GM18520 (cell line): Measurements from ENCODE around the gene C17orf50.

Source experiments
- ATAC-seq: cut with Tn5 transposase; IDR thresholded peaks from one replicate; pipeline ENCODE4 v1.9.1; 2021; ENCODE audit not compliant: unreplicated experiment

C17orf50 gene

GRCh38 chr17:35760587-35760986 is at the start of gene C17orf50:
C17orf50 (plus strand) TSS chr17:35760887; CDS start chr17:35760942, 55 bp downstream.
- no peak for ATAC-seq

DNA sequence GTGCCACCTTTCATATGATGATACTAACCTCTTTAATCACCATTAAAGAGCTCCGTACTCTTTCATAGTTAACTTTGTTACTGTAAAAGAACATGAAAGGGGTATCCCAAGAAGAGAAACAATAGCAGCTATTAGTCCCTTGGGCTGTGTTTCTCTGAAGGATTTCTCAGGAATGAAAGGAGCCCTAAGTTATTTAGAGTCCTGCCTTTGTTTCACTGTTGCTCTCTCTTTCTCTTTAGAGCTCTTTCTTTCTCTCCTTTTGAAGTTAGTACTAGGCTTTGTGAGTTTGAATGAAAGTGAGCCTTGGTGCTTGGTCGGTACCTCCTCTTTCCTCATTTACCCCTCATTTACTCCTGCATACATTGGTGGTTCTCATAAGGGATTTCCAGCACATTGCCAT is 49.7 kb upstream of the C17orf50 start:
- ATAC-seq: no peak

DNA sequence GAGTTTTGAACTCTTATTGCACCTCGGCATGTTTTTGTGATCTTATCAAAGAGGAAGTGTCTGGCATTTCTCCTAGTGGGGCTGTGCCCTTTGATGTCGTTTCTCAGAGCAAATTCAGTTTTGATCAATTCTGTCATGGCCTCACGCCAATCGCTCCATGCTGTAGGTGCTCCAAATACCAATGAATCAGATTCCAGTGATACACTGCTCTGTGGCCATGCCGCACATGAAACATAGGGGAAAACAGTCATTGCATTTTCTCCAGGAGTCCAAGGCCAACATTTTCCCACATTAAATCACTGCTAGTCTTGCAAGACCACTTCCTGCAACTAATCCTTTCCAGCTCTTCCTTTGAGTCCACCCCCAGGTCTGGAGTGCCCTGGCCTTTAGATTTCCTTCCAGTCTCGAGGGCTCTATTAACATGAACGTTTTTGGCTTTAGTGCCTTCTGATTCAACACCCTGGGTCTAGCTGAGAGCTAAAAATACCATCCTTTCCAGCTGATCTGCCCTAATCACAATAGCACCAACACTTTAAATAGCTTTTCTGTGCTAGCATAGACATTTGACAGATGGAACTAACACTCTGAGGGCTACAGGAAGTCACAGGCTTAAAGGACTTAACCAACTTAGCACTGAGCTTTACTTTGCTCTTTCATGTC is 47.5 kb upstream of the C17orf50 start:
- ATAC-seq: no peak

DNA sequence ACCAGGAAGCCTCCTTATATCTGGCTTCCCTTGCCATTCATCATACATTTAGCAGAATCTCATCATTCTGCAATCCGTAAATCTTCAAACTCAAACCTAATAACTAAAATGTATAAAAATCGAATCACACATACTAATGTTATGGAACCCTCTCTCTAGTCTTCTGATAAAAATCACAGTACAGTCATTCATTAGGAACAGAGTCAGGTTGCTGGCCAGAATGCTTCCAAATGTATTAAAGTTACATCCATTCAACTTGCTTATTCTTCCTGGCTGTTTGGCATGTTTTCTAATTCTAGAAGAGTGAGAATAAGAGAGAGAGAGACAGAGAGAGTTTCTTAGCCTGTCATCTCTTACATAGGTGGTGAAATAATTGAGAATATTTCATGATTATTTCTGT is 45.7 kb upstream of the C17orf50 start:
- ATAC-seq: no peak

- no peak for ATAC-seq
These were observed 45.3 kb upstream of the C17orf50 start for GRCh38 chr17:35715416-35715815.

DNA sequence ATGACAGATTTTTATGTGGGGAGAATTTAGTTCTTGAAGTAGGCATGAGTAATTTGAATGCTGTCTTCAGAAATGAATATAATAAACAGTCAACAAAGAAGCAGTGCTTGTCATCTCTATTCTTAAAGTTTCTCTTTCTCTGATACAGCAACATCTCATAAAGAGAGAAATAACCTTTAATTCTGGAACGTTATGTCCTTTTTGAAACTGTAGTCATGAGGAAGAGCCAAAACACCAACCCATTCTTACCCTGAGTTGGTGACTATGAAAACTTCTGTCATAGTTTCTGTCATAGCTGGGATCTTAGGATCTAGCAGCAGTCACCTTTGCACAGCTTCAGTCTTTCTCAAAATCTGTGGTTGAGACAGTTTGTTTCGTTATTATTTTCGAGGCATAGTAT is 44.5 kb upstream of the C17orf50 start:
- no peak for ATAC-seq

DNA sequence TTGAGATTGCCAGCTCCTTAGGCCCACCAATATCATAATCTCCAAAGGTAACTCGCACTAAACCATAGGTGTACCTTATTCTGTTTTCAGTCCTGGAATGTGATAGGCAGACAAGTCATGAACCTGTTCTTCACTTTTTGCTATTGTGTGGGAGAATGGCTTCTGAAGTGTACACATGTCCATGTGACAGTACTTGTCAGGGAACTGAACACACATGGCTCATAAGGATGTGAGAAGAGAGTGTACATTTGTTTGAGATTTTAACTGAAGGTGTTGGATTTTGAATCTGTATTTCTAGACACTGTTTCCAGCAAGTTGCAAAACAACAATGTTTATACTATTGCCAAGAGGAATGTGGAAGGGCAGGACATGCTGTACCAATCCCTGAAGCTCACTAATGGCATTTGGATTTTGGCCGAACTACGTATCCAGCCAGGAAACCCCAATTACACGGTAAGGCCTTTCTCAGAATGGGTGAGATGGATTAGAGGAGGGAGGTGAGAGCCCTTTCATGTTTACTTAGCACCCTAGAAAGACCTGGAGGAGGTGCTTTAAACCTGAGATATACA is 43.7 kb upstream of the C17orf50 start:
- no peak for ATAC-seq

DNA sequence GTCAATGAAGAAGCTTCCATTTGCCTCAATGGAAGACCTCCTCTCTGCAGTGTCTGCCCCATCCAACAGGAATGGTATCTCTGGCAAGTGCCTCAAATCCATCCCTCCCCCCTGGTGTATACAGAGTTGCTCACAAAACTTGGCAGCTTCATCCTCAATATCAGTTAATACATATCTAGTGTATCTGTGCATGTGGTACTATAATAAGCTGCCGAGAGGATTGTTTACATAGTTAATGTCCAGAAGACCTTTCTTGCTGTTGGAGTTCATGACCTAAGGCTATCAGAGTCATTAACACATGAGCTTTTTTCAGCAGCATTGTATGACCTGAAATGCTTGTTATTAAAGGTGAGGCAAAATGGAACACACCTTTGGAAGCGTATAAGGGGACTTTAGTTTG is 43.2 kb upstream of the C17orf50 start:
- ATAC-seq: no peak

DNA sequence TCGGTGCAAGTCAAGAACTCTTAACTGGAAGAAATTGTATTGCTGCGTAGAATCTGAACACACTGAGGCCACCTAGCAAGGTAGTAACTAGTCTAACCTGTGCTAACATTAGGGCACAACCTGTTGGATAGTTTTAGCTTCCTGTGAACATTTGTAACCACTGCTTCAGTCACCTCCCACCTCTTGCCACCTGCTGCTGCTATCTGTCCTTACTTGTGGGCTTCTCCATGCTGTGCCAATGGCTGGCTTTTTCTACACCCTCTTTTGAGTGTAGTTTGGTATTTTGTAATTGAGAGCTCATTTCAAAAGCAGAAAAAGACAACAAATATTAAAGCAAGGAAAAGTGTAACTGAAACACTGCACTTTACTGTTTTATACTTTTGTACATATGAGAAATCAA is 37.0 kb upstream of the C17orf50 start:
- ATAC-seq: no peak

- ATAC-seq: no peak
These were observed 35.6 kb upstream of the C17orf50 start for GRCh38 chr17:35725058-35725457.

DNA sequence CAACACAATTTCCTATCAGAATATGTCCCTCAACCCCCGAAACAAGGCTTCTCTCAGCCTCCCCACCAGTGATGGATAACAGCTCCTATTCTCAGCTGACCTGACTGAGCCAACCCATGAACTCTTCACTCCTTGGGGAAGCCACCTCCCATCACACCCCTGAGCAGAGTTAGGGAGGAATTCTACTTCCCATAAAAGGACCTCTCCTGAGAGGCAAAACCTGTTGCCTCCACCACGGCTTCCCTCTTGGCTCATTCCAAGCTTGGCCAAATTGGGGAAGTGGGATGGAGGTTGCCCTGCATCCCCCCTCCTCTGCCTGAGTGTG is 34.9 kb upstream of the C17orf50 start:
- ATAC-seq: no peak

DNA sequence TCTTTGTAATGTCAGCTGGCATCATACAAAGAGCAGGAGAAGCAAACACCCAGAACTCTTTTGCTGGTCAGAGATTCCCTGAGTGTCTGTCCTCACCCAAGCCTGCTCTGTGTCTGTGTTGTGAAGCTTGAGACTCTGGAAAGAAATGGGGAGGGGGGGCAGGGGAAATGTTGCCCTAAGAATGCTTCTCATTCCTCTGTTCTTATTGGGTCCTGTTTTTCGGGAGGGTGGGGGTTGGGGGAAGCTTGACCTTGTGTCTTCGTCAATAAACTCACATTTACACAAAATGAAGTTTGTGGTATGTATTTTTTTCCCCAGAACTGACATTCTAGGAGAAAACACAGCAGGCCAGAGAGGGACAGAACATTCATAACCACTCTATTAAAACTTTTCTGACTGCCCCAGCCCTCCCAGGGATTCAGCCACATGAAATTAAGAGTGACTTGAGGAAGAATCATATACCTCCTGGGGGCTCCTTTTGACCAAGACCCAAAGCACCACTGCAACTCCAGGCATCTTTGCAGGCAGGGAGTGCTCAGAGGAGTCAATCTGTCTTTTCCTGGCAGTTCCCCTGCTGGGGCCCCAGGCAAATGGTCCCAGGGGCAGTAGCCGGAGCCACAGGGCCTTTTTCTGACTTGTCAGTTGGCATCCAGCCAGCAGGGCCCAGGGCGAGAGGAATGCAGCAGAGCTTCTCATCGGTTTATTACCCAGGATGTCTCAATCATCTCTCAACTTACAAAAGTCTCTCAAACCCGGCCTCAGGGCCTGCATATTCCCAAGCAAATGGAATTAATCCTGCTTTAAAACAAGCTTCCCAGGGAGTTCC is 34.3 kb upstream of the C17orf50 start:
- ATAC-seq: no peak

GRCh38 chr17:35726953-35727460 is 33.7 kb upstream of the C17orf50 start:
- ATAC-seq: no peak

GRCh38 chr17:35727635-35728034 is 33.1 kb upstream of the C17orf50 start:
- no peak for ATAC-seq

- no peak for ATAC-seq
These were observed 32.1 kb upstream of the C17orf50 start for GRCh38 chr17:35728551-35728950.

GRCh38 chr17:35729405-35729833 is 31.3 kb upstream of the C17orf50 start:
- ATAC-seq: no peak

DNA sequence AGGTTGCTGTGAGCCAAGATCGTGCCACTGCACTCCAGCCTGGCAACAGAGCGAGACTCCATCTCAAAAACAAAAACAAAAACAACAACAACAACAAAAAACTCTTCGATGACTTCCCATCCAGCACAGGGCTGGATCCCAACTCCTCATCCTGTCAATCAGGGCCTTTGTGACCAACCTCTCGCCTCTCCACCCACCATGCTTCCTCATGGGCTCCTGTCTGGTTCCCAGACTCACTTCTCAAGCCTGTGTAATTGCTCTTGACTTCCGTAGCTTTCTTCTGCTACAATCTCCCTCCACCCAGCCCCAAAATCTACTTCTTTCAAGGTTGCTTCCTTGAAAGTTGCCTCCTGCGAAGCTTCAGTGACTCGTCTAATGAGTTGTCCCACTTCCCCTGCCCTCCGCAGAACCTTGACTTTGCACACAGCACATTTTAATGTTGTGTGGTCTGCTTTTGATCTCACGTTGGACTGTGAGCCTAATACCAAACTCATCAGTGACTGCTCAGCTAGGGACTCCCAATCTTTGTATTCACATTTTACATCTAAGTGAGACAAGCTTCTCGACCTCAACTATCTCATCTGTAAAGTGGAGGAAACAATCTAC is 30.2 kb upstream of the C17orf50 start:
- no peak for ATAC-seq

GRCh38 chr17:35731239-35731916 is 29.3 kb upstream of the C17orf50 start, which contains the start of gene RASL10B:
RASL10B (plus strand) TSS chr17:35731639; CDS start chr17:35735185, 3,546 bp downstream.
- no peak for ATAC-seq

DNA sequence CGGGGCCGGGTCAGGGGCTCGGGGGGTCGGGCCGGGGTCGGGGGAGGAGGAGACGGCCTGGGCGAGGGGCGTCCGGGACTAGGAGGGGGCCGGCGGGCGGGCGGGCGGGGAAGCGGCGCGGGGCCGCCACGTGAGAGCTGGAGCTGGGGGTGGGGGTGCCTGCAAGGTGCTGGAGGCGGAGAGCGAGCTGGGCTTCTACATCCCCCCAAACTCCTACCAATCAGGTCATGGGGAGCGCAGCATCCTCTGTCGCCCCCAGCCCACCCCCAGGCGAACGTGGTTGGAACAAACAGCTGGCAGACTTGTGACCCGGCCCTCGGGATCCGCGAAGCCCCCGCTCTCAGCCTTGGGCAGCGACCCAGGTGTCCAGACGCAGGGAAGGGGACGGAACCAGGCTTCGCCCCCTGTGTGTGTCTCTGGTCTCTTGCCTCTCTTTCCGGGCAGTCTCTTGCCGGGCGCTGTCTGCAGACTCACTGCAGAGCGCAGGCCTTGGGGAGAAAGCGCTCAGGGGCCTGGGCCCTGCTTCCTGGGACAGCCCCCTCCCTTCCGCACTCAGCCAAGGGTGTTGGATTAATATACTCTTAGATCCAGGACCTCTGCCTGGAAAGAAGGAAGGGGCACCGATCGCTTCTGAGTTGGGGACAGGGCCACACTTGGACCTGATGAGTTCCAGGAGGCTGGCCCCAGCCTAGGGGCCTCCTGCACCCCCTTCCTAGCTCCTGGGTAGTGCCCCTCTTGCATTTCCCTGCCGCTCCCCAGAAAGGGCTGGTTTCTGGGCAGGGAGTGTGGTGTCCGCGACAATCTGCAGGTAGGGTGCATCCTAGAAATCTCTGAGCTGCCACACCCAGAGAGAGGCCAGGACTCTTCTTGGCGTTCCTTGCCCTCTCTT is 28.5 kb upstream of the C17orf50 start:
- ATAC-seq: no peak

- no peak for ATAC-seq
These were observed 27.9 kb upstream of the C17orf50 start for GRCh38 chr17:35732806-35733136.
